GM21381 (cell line): ENCODE data around the gene RMRP.
"Not testable (repeated sequence)": the region's sequence is repeated elsewhere in the genome, so short reads cannot be mapped to it uniquely, and the experiment has no call there.

Source experiments
- ATAC-seq: cut with Tn5 transposase; IDR thresholded peaks from one replicate; pipeline ENCODE4 v1.9.1; 2021; ENCODE audit warnings: mild to moderate bottlenecking, moderate library complexity; ENCODE audit not compliant: unreplicated experiment

The RMRP gene

GRCh38 chr9:35615981-35616680 is 41.7 kb downstream of the RMRP start:
- no peak for ATAC-seq

GRCh38 chr9:35612843-35613242 is 45.0 kb downstream of the RMRP start:
- ATAC-seq: no peak

- not testable (repeated sequence) for ATAC-seq
These were observed 45.8 kb downstream of the RMRP start for GRCh38 chr9:35612066-35612465.

GRCh38 chr9:35611230-35611797 is 46.5 kb downstream of the RMRP start:
- no peak for ATAC-seq

GRCh38 chr9:35609820-35610163 is 48.0 kb downstream of the RMRP start:
- ATAC-seq: no peak

GRCh38 chr9:35609001-35609819 is 48.6 kb downstream of the RMRP start:
- ATAC-seq: no peak

- no peak for ATAC-seq
These were observed 49.6 kb downstream of the RMRP start for GRCh38 chr9:35608221-35608620.
